GM19238 (cell line): Measurements from ENCODE around the gene KLF17.

Experiments used
- DNase-seq: peaks from one replicate; pipeline ENCODE4 v3.0.0; 2011; ENCODE audit warnings: low spot score; ENCODE audit not compliant: insufficient read length

Gene KLF17

DNA sequence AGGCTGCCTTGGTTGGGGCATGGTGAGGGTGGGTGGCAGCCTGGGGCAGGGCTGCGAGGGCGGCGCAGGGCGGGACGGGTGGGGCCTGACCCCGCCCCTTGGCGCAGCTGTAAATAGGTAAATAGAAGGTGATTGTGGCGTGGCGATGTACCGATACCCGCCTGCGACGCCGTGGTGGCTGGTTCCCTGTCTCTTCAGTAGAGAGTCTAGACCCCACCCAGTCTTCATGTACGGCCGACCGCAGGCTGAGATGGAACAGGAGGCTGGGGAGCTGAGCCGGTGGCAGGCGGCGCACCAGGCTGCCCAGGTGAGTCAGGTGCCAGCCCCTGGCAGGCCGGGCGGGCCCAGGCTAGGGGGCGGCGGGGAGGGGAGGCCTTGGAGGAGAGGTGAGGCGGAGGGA is at the start of gene KLF17:
Gene KLF17 (plus strand): TSS at position 140 of the 400 bp plus-strand sequence. CDS start 87 bp downstream, at position 227.
- DNase-seq, result no peak

DNA sequence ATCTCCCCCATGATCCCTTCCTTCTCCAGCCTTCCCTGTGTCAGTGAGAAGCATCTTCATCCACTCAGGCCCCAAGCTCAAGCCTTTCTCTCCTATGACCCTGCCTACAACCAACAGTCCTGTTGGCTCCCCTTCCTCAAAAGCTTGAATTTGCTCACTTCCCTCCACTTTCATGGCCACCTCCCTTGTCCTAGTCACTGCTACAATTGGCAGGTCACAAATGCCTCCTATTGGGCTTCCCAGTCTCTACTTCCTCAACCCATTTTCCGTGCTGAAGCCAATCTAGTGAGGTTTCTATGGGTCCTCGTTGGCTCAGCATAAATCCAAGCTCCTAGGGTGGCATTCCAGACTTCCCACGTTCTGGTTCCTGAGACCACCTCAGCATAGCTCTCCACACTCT is 47.2 kb upstream of the KLF17 start:
- no peak for DNase-seq

DNA sequence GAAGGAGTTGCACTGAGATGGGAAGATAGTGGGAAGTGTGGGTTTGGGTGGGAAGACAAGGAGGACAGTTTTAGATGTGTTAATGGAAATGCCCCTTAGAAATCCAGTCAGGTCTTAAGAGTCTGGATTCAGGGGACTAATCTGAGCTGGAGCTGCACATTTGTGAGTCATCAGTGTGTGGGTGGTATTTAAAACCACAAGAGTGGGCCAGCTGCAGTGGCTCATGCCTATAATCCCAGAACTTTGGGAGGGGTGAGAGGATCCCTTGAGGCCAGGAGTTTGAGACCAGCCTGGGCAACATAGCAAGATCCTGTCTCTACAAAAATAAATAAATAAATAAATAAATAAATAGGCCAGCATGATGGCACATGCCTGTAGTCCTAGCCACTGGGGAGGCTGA is 46.4 kb upstream of the KLF17 start:
- no peak for DNase-seq

DNA sequence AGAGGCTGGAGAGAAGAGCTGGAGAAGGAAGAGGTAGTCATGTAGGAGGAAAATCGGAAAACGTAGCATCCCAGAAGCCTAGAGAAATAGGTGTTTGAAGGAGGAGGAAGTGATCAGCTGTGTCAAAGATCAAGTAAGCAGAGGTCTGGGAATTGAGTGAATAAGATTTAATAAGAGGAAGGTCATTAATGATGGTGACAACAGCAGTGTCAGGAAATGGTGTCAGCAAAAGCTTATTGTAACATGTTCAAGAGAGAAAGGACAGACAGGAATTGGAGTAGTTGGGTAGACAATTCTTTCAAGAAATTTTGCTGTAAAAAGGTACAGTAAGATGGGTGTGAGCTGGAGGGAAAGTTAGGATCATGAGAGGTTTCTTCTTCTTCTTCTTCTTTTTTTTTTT is 45.8 kb upstream of the KLF17 start:
- no peak for DNase-seq

- no peak for DNase-seq
These were observed 45.1 kb upstream of the KLF17 start for GRCh38 chr1:44073528-44073927.

DNA sequence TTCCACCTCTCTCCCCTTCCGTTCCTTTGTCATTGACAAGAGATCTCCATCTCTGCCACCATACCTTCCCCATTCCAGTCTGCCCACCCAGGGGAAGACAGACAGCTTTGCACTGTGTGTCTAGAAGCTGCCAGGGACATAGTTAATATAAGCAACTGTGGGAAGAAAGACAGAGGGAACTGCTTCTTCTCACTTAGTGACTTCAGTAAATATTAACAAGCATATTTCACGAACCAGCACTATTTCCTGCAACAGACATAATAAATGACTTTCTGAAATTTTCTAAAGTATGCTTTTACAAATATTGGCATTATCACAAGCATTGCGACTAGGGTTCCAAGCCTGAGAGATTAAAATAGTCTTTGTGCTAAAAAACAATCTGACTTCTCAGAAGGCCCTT is 44.2 kb upstream of the KLF17 start:
- DNase-seq, result no peak

GRCh38 chr1:44076066-44076465 is 42.6 kb upstream of the KLF17 start:
- no peak for DNase-seq

DNA sequence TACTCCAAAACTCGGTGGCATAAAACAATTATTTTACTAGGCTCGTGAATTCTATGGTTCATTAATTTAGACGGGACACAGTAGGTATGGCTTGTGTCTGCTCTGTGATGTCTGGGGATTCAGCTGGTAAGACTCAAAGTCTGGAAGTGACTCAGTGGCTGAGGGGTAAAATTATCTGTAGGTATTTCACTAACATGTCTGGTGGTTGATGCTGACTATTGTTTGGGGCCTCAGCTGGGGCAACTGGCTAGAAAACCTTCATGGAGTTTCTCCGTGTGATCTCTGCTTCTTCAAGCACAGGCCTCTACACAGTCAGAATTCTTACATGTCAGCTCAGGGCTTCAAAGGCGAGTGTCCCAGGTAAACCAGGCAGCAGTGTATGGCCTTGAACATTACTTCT is 41.2 kb upstream of the KLF17 start:
- DNase-seq, result no peak

GRCh38 chr1:44078104-44078503 is 40.5 kb upstream of the KLF17 start:
- no peak for DNase-seq

- DNase-seq, result no peak
These were observed 39.1 kb upstream of the KLF17 start for GRCh38 chr1:44079566-44079965.

GRCh38 chr1:44084998-44085675 is 33.5 kb upstream of the KLF17 start:
- no peak for DNase-seq

GRCh38 chr1:44086692-44087474 is 31.7 kb upstream of the KLF17 start:
- DNase-seq, result no peak

DNA sequence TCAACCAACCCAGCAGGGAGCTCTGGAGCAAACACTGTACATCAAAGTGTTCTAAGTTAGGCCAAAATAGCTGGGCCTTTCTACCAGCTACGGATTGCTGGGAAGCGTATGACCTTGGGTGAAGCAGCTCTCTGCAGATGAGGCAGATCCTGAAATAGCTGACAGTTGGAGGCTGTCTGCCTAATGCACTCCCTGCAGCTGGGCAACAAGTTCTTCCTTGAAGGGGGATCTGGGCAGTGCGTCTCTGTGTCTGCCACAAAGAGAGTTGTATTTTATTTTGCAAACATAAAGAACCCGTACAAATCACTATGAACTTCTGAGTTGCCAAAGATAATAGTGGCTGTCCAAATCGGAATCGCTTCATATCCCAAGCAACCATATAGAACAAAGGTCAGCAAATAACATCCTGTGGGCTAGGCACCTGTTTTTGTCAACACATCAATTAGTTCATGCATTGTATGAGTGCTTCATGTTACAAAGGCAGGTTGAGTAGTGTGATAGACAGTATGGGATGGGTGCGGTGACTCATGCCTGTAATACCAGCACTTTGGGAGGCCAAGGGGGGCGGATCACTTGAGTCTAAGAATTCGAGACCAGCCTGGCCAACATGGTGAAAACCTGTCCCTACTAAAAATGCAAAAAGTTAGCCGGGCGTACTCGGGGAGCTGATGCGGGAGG is 29.1 kb upstream of the KLF17 start:
- DNase-seq, result no peak

GRCh38 chr1:44090429-44091252 is 28.0 kb upstream of the KLF17 start:
- no peak for DNase-seq

- no peak for DNase-seq
These were observed 24.6 kb upstream of the KLF17 start for GRCh38 chr1:44094047-44094446.

DNA sequence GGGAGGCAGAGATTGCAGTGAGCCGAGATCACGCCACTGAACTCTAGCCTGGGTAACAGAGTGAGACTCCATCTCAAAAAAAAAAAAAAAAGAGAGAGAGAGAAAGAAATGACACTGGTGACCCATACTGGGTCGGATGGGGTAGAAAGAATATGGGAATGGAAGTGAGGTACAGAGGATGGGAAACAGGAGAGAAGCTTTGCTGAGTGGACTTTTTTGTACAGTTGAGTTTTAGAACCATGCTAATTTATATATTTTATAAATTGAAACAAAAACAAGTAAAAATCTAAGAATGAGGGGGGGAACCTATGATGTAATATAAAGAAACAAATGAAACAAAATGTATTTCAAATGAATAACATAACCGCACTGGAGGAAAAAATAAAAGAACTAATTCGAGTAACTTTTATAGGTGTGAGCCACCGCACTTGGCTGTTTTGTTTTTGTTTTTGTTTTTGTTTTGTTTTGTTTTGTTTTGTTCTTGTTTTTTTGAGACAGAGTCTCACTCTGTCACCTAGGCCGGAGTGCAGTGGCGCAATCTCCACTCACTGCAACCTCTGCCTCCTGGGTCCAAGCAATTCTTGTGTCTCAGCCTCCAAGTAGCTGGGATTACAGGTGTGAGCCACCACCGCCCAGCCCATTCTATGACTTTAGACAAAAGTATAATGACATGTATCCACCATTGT is 18.3 kb upstream of the KLF17 start:
- no peak for DNase-seq

GRCh38 chr1:44101328-44101727 is 17.3 kb upstream of the KLF17 start:
- DNase-seq, result no peak

DNA sequence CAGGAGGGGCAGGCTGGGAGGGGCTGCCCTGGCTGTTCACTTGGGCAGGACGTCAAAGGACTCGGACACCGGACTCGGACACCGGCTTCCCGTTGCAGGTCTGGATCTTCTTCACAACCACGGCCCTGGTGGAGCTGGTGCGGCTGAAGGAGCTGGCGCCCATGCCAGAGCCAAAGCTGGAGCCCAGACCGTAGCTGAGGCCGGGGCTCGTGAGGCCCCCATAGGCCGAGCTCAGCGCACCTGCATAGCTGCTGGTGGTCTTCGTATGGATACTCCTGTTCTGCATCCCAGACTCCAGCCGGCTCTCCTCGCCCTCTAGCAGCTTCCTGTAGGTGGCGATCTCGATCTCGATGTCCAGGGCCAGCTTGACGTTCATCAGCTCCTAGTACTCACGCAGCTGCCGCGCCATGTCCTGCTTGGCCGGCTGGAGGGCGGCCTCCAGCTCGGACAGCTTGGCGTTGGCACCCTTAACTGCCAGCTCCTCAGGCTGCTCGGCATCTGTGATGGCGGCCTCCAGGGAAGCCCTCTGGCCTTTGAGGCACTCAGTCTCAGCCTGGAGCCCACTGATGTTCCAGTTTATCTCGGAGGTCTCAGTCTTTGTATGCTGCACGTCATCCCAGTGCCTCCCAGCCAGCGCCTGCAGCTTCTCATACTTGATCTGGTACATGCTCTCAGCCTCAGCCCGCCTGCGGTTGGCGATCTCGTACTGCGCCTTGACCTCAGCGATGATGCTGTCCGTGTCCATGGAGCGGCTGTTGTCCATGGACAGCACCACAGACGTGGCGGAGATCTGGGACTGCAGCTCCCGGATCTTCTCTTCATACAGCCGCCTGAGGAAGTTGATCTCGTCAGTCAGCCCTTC is 15.1 kb upstream of the KLF17 start:
- no peak for DNase-seq

DNA sequence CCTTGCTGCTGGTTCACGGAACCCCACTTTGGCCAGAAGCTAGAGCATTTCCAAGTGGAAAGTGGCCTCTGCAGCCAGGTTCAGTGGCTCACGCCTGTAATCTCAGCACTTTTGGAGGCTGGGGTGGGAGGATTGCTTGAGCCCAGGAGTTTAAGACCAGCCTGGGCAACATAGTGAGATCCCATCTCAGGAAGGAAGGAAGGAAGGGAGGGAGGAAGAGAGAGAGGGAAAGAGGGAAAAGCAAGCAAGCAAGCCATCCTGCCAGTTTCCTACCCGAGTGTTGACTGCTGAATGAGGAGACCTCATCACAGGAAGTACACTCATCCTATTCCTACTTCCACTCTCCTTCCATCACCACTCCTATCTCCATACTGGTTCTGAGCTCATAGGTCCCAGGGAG is 12.8 kb upstream of the KLF17 start:
- DNase-seq, result no peak

DNA sequence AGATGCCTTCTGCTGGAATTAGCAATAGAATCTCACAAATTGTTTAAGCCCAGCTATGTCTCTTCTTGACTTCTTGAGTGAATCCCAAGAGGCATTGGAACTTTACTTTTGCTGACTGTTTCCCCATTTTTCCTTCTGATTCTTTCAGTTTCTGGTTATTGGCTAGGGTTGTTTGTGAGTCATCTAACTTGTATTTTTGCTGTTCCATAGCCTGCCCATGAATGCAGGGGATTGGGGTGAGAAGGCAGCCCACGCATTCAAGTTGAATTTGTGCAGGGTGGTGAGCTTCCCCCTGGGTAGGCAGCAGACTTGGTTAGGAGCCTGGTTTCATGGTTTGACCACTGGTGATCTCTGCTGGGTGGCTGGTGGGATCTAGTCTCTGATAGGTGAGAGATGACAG is 10.4 kb upstream of the KLF17 start:
- DNase-seq, result no peak
